Measurements from ENCODE around the gene MTA2.

Gene MTA2

GRCh38 chr11:62613291-62613778 is 11.7 kb upstream of the MTA2 start:
- in situ Hi-C loops (cut with MboI; ENCODE audit: low sequenced_read_pairs), result no loop called here

- in situ Hi-C loops (cut with MboI; ENCODE audit: low sequenced_read_pairs), result no loop called here
Observed at GRCh38 chr11:62612366-62613290, 11.0 kb upstream of the MTA2 start, which contains the start of the genes EML3 and ROM1. TSS of gene EML3 (minus strand) at chr11:62612775. CDS start at chr11:62612457, 318 bp downstream. TSS of gene ROM1 (plus strand) at chr11:62613257. CDS start at chr11:62613282, 25 bp downstream.

- in situ Hi-C loops (cut with MboI; ENCODE audit: low sequenced_read_pairs), result no loop called here
Observed at GRCh38 chr11:62611705-62612365, 10.2 kb upstream of the MTA2 start.

- in situ Hi-C loops (cut with MboI; ENCODE audit: low sequenced_read_pairs), result no loop called here
Observed at GRCh38 chr11:62610814-62611704, 9.4 kb upstream of the MTA2 start.

GRCh38 chr11:62610403-62610802 is 8.7 kb upstream of the MTA2 start:
- in situ Hi-C loops (cut with MboI; ENCODE audit: low sequenced_read_pairs), result no loop called here

- in situ Hi-C loops (cut with MboI; ENCODE audit: low sequenced_read_pairs), result no loop called here
Observed at GRCh38 chr11:62608776-62609175, 7.1 kb upstream of the MTA2 start.

- in situ Hi-C loops (cut with MboI; ENCODE audit: low sequenced_read_pairs), result no loop called here
Observed at GRCh38 chr11:62607714-62608113, 6.0 kb upstream of the MTA2 start.

GRCh38 chr11:62605902-62606301 is 4.2 kb upstream of the MTA2 start:
- in situ Hi-C loops (cut with MboI; ENCODE audit: low sequenced_read_pairs), result no loop called here

GRCh38 chr11:62605467-62605866 is 3.8 kb upstream of the MTA2 start:
- in situ Hi-C loops (cut with MboI; ENCODE audit: low sequenced_read_pairs), result no loop called here

- in situ Hi-C loops (cut with MboI; ENCODE audit: low sequenced_read_pairs), result no loop called here
Observed at GRCh38 chr11:62604460-62605120, 2.9 kb upstream of the MTA2 start.

- in situ Hi-C loops (cut with MboI; ENCODE audit: low sequenced_read_pairs), result no loop called here
Observed at GRCh38 chr11:62603776-62604299, 2.2 kb upstream of the MTA2 start.

- in situ Hi-C loops (cut with MboI; ENCODE audit: low sequenced_read_pairs), result no loop called here
Observed at GRCh38 chr11:62603072-62603408, 1.4 kb upstream of the MTA2 start.

GRCh38 chr11:62602141-62603071 is 741 bp upstream of the MTA2 start:
- in situ Hi-C loops (cut with MboI; ENCODE audit: low sequenced_read_pairs), result no loop called here

- in situ Hi-C loops (cut with MboI; ENCODE audit: low sequenced_read_pairs), result no loop called here
Observed at GRCh38 chr11:62601122-62601371, 618 bp downstream of the MTA2 start.

- in situ Hi-C loops (cut with MboI; ENCODE audit: low sequenced_read_pairs), result no loop called here
Observed at GRCh38 chr11:62600367-62601121, 1.1 kb downstream of the MTA2 start.

GRCh38 chr11:62599901-62600300 is 1.8 kb downstream of the MTA2 start:
- in situ Hi-C loops (cut with MboI; ENCODE audit: low sequenced_read_pairs), result no loop called here

GRCh38 chr11:62599069-62599696 is 2.5 kb downstream of the MTA2 start:
- in situ Hi-C loops (cut with MboI; ENCODE audit: low sequenced_read_pairs), result no loop called here

- in situ Hi-C loops (cut with MboI; ENCODE audit: low sequenced_read_pairs), result no loop called here
Observed at GRCh38 chr11:62595124-62595523, 6.5 kb downstream of the MTA2 start.

Measured in hTERT RPE-1 (cell line).